Kasumi-1 (cell line): ENCODE data around the gene LMO4.

Experiments
- DNase-seq, 2 experiments: peaks; one replicate each; lab custom pipeline; 2025; lab: John Stamatoyannopoulos, UW

LMO4 gene

GRCh38 chr1:87358219-87358618, 29.5 kb downstream of the LMO4 start:
- no peak for DNase-seq

GRCh38 chr1:87359586-87359985, 30.9 kb downstream of the LMO4 start:
- no peak for DNase-seq

- DNase-seq, result no peak
These were observed 33.6 kb downstream of the LMO4 start for GRCh38 chr1:87362063-87362833.

DNA sequence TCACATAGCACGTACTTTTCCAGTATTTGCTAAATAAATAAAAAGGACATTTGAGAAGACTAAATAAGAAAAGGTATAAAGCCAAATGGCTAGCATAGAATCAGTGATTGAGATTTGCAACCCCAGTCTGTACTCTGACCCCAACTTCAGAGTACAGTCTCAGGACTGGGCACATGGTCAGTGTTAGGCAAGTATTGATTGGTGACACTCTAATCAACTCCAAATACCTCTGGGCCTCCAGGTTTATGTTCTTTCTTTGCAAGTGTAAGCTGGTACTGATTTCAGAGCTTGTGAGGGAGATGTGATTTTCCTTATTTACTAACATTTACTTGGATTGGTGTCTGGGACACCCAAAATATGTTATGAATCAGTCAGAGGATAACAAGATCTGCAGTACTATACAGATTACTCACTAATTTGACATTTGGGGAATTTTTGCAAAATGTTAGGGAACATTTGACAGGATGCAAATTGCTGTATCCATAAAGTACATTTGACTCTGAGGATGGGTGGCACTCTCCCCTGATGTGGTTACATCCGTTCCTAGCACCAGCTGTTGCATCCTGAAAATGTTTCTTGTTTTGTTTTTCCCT, 34.2 kb downstream of the LMO4 start:
- DNase-seq, result no peak

GRCh38 chr1:87367549-87367948, 38.9 kb downstream of the LMO4 start:
- DNase-seq, result no peak

DNA sequence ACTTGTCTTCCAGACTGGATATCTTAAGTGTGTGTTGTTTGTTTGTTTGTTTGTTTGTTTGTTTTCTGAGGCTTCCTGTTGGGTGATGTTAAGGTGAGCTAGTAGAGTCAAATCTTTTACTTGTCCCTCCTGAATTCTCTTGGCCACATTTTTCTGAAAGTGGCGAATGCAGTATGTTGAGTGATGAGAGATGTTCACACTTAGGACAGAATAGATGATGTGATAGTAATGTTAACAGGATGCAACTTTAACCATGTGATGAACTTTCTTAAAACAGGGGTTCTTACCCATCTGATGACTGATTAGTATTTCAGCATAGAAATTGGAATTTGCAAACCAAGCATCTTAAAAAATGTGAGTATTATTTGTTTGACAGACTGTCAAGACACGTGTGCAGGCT, 40.2 kb downstream of the LMO4 start:
- DNase-seq, result no peak

GRCh38 chr1:87369736-87370478, 41.2 kb downstream of the LMO4 start:
- no peak for DNase-seq

- DNase-seq, result no peak
These were observed 41.9 kb downstream of the LMO4 start for GRCh38 chr1:87370544-87370943.

DNA sequence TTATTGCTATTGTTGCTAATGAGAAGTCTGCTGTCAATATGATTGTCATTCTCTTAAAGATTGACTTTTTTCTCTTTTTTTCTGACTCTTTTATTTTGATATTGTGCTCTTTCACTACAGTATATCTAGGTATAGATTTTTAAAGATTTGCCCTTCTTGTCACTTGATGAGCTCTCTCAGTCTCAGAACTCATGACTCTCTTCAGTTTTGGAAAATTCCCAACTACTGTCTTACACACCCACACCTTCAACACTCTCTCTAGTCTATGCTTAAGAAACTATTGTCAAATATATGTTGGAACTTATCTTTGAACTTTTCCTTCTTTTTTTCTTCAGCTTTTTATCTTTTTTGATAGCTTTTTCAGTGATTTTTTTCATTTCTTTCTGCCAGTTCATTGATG, 50.6 kb downstream of the LMO4 start:
- DNase-seq, result no peak

DNA sequence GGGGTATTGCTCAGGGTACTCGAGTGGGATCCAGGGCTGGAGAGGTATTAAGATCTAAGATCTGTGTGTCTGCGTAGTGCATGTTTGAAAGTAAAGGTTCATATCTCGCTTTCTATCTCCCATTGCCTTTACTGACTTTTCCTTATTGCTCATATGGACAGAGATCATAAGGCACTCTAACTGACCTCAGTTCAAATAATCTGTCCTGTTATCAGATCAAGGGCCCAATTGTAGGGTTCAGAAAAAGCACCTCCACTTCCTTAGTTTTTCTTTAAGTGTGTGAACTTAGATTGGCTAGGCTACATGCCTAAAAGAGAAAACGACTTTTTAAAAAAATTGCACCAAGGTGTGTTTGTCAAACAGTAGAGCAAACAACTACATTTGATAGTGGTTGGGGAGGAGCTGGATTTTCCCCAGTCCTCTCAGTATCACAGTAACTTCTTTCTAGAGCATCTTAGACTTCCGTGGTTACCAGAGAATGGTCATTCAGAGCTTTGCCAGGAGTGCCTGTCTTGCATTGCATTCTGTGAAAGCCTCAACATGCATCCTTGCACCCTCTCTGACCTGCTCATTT, 57.6 kb downstream of the LMO4 start:
- DNase-seq, result no peak

DNA sequence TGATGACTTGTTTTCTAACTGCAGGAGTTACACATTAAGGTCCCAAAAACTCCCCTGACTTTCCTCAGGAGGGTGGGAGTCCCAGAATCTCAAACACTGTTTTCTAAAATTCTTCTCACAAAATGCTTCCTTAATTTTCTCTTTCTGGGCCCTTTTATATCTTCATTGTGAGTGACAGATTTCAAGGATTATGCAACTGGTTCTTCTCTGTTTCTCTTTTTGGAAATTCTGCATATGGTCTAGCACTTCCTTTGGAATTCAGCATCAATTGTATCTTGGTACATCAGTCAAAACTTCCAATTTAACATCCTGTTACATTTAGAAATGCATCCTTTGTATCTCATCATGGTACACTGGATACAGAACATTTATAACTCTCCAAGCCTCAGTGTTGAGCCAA, 59.7 kb downstream of the LMO4 start:
- DNase-seq, result no peak

- no peak for DNase-seq
These were observed 60.3 kb downstream of the LMO4 start for GRCh38 chr1:87389011-87389410.

DNA sequence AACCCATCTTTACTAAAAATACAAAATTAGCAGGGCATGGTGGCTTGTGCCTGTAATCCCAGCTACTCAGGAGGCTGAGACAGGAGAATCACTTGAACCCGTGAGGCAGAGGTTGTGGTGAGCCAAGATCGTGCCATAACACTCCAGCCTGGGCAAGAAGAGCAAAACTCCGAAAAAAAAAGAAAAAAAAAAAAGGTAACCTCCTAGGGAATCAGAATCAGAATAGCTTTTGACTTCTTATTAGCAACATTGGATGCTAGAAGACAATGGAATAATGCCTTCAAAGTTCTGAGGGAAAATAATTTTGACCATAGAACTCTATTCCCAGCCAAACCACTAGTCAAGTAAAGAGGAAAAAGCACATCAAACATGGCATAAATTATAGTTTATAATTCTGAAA, 60.9 kb downstream of the LMO4 start:
- no peak for DNase-seq

DNA sequence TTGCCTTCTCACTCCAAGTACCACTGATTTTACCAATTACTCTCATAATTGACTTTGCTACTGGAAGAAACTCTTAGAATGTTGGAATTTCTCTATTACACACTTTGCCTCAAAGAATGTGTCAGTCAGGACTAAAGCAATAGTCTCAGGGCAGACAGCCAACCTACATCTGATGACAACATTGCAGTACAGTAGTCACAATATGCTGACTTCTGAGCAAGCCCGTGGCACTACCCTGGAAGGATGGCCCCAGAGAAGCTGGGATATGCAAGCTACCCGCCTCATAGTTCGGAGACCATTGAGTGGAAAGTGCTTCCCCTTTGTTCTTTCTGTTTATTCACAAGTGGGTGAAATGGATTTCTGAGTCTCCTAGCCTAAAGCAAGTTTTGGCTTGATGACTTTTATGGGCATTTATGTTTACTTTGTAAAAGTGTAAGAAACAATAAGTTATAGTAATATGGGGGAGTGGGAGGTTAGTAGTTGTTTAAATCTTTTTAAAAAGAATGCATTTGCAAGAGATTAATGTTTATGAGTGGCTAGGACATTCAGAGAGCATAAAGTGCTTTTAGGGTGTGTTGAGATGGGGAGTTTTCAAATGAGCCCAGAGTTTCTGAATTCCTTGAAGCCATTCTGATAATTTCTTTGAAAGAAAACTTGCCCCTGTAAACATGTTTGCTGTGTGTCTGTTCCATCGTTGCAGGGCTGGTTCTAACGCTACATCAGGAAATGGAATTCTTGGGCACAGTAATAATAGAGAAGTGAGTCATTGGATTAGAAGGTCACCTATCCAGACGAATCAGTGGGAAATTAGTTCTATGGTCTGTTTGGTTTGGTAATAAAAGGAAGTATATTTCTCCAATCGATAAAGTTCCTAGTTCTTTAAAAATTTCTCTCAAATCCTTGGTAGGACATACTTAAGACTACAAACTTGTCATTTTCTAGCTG, 63.8 kb downstream of the LMO4 start:
- DNase-seq, result no peak

- no peak for DNase-seq
These were observed 64.9 kb downstream of the LMO4 start for GRCh38 chr1:87393445-87394085.

GRCh38 chr1:87394513-87394912, 65.8 kb downstream of the LMO4 start:
- no peak for DNase-seq

DNA sequence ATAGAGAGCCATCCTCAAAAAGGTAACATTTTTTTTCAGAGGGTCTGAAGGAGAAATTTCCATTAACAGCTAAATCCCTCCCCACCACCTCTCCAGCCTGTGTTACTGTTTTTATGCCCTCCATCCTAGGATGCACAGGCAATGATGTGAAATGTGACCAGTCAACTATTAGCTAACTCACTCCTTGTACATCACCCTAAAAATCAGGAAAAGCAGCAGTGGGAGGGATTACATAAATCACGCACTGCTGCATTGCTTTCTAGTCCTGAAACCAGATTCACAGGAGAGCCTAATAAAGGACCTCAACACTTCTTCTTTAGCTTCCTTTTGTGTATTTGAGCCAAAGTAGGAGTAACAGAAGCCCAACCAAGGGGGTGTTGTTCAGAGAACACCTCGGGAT, 66.3 kb downstream of the LMO4 start:
- no peak for DNase-seq
